ENCODE measurements around the gene MARCHF10. TPM values are rescaled to one million over a fixed set of nuclear protein-coding genes. Genes with fewer than 3 reads are reported as not detected.

MARCHF10 gene
- not detected in 2 replicates for total RNA-seq (2011; cell fraction: chromatin; rRNA removed; ENCODE audit: low replicate concordance)
- not detected in 2 replicates for total RNA-seq (2011; cell fraction: nucleolus; rRNA removed)
- total RNA-seq (2011; cell fraction: nucleoplasm; rRNA removed) = not detected in 2 replicates
- not detected in 2 replicates for total RNA-seq (2014; rRNA removed)
- total RNA-seq (2014; rRNA removed; fragmentation: Illumina TruSeq; extraction: Trizol) = not detected in 2 replicates
- total RNA-seq (2015; rRNA removed; fragmentation: Illumina TruSeq; extraction: Trizol) = not detected in 2 replicates
- total RNA-seq (2021) = not detected in 2 replicates
- polyA plus RNA-seq (2011; rRNA removed) = not detected in 2 replicates
- not detected in 2 replicates for polyA plus RNA-seq (2011; cell fraction: cytosol; rRNA removed)
- polyA plus RNA-seq (2011; cell fraction: nucleus; rRNA removed) = not detected in 2 replicates
- polyA plus RNA-seq (2012) = not detected in 2 replicates
- not detected in 2 replicates for polyA plus RNA-seq (2014; fragmentation: Illumina TruSeq; extraction: Trizol)
- not detected for polyA plus RNA-seq (2014; fragmentation: Nextera tagmentation; extraction: Ambion mirVana)
- polyA plus RNA-seq (2014; rRNA removed) = not detected in 2 replicates
- polyA minus RNA-seq (2011; rRNA and poly(A)+ RNA removed) = not detected in 2 replicates
- polyA minus RNA-seq (2011; cell fraction: cytosol; rRNA and poly(A)+ RNA removed) = not detected in 2 replicates
- not detected in 2 replicates for polyA minus RNA-seq (2011; cell fraction: nucleus; rRNA and poly(A)+ RNA removed)
- percentile 1 among the genes with signal in this experiment for Bru-seq, nascent RNA
- percentile 1 among the genes with signal in this experiment for BruChase-seq, experiment 1, labeled RNA remaining after a 2-hour chase
- BruChase-seq, experiment 2, labeled RNA remaining after a 6-hour chase = not detected
- long read RNA-seq, experiment 1 = 0 reads
- long read RNA-seq, experiment 2 = 0 reads
- long read RNA-seq, experiment 3 = 0 reads

GRCh38 chr17:62807812-62808575 lies at the start of gene MARCHF10:
MARCHF10 (minus strand) TSS chr17:62808314; CDS start chr17:62801735, 6,579 bp downstream.
- H3K9me3 ChIP-seq (replicated peaks; ENCODE audit: control insufficient read depth, insufficient read depth, low read depth, low read length) = no peaks in the 10 kb centered on the region
- no peak for FAIRE-seq
- intact Hi-C loops (cut with micrococcal nuclease) = no loop called here
- no peak within 1 kb of the TSS for H3K9ac ChIP-seq (ENCODE audit: insufficient read depth in 1 of 2, low read depth in 2 of 2, low read length in 2 of 2)
- H3K4me1 ChIP-seq (replicated peaks in 1 of 2; ENCODE audit: control insufficient read depth in 2 of 2, insufficient read depth in 2 of 2, low read length in 2 of 2) = peaks cover 0 to 7% of the 10 kb centered on the region in 2 experiments; a peak in 2 of 5 replicates
- H3K9me1 ChIP-seq (ENCODE audit: control insufficient read depth, insufficient read depth, low read length) = no peaks in the 10 kb centered on the region
- 5% methylated on average over 33 of the region's 57 CpGs for WGBS (ENCODE audit: insufficient coverage, low coverage, missing lambda C conversion rate)
- H3K27ac ChIP-seq (ENCODE audit: extremely low read depth, low read depth, low read length) = no peak within 1 kb of the TSS
- no peak within 1 kb of the TSS for H3K4me3 ChIP-seq
- no peaks in the 10 kb centered on the region for H3K79me2 ChIP-seq (ENCODE audit: control insufficient read depth, insufficient read depth, low read length)
- in situ Hi-C loops (cut with MboI) = no loop called here
- peak; percentile 52 to 88 (median 76) for DNase-seq (ENCODE audit: extremely low read depth in 1 of 4, low spot score in 3 of 4)
- ATAC-seq = peak; percentile 78
- no peak within 1 kb of the TSS for H3K4me2 ChIP-seq (ENCODE audit: insufficient read depth, low read length)
- ChIA-PET POLR2A (interaction anchor here (0.6 kb wide), 1 partner anchor 1901 kb away, joined by 4 read pairs; no protein-coding TSS in a partner anchor), CTCF (ENCODE audit: low intra/inter-chr PET ratio) (no interaction called here)
- H4K20me1 ChIP-seq (replicated peaks; ENCODE audit: control insufficient read depth, insufficient read depth, low read length) = 0 out of 2 replicates have a peak, but pooled peaks cover 4% of the 10 kb centered on the region
- no peak within 1 kb of the TSS for H2AFZ ChIP-seq (ENCODE audit: low read depth, low read length)
- H3K27me3 ChIP-seq (ENCODE audit: control insufficient read depth in 2 of 2, insufficient read depth in 2 of 2, low read length in 2 of 2) = peaks cover 33 to 35% of the 10 kb centered on the region in 2 experiments
- no peaks in the 10 kb centered on the region for H3K36me3 ChIP-seq (ENCODE audit: control insufficient read depth, insufficient read depth, low read length)
- BruUV-seq (replicated peaks) = no TSS peak
- TF ChIP-seq ZBTB11 (CRISPR knock-in tag; IDR thresholded peaks at IDR 0.05) = 0 out of 6 replicates have a peak, but pooled peaks of 1 of the 3 experiments have one; percentile 20
- no peak for TF ChIP-seq SUPT5H (IDR thresholded peaks at IDR 0.05)
- peak; percentile 72 for TF ChIP-seq EGR1 (conservative IDR thresholded peaks at IDR 0.05)
- TF ChIP-seq RFX1 (IDR thresholded peaks at IDR 0.05) = peak; percentile 48

All from K562 (cell line).